Upper lobe of right lung (tissue), 1 donor: ENCODE results near the gene MARK4. TPM values are rescaled to one million over a fixed set of nuclear protein-coding genes. Genes with fewer than 3 reads are reported as not detected.

ENCODE experiments used
- ATAC-seq: fragments of 200-7000 bp; cut with Tn5 transposase; one replicate; pipeline ENCODE4 v1.9.1; 2020; ENCODE audit warnings: mild to moderate bottlenecking, moderate library complexity
- DNase-seq: peaks from one replicate; pipeline ENCODE4 v3.0.0-alpha.2; 2020
- H3K27ac ChIP-seq: fragments of 200-600 bp; one replicate; pipeline ENCODE4 v1.8.0; 2022
- H3K27me3 ChIP-seq: fragments of 200-600 bp; one replicate; pipeline ENCODE4 v1.8.0; 2022; ENCODE audit warnings: mild to moderate bottlenecking
- H3K36me3 ChIP-seq: fragments of 200-600 bp; one replicate; pipeline ENCODE4 v1.8.0; 2022
- H3K4me1 ChIP-seq: fragments of 200-600 bp; one replicate; pipeline ENCODE4 v1.8.0; 2022
- H3K4me3 ChIP-seq: fragments of 200-600 bp; one replicate; pipeline ENCODE4 v1.8.0; 2022; ENCODE audit warnings: mild to moderate bottlenecking
- H3K9me3 ChIP-seq: fragments of 200-600 bp; one replicate; pipeline ENCODE4 v1.8.0; 2022
- intact Hi-C: fragments of 100-400 bp; cut with DNase I; formaldehyde crosslinking; loops from one replicate; pipeline ENCODE4 v1.11.0; 2022
- total RNA-seq: library from RNA; stranded (reverse); fragmentation: NEBNext Ultra II Directional; extraction: Animal tissue kit (Norgen Biotek cat#: 25700); gene quantifications from one replicate; pipeline ENCODE4 v1.2.1, GENCODE V29; 2021
- TF ChIP-seq, protein P1 (sequence below): fragments of 200-600 bp; IDR thresholded peaks from one replicate; pipeline ENCODE4 v1.8.0; 2022; ENCODE audit warnings: antibody characterized with exemption
- donor health status: DM: no; HTN: yes; CAD: no; lungs with severe emphysema.

The MARK4 gene
- total RNA-seq, 1 donor from 2014 or later = 30.0 TPM

- Histone ChIP-seq H3K4me3 (no peak overlapping the region), H3K9me3 (no peaks in the 10 kb centered on the region), H3K36me3 (peaks cover 61% of the 10 kb centered on the region), H3K27ac (no peak overlapping the region), H3K27me3 (no peaks in the 10 kb centered on the region), H3K4me1 (no peaks in the 10 kb centered on the region)
- intact Hi-C loops = no loop called here
- DNase-seq (no peak), ATAC-seq (no peak)
- TF ChIP-seq, protein P1, sequence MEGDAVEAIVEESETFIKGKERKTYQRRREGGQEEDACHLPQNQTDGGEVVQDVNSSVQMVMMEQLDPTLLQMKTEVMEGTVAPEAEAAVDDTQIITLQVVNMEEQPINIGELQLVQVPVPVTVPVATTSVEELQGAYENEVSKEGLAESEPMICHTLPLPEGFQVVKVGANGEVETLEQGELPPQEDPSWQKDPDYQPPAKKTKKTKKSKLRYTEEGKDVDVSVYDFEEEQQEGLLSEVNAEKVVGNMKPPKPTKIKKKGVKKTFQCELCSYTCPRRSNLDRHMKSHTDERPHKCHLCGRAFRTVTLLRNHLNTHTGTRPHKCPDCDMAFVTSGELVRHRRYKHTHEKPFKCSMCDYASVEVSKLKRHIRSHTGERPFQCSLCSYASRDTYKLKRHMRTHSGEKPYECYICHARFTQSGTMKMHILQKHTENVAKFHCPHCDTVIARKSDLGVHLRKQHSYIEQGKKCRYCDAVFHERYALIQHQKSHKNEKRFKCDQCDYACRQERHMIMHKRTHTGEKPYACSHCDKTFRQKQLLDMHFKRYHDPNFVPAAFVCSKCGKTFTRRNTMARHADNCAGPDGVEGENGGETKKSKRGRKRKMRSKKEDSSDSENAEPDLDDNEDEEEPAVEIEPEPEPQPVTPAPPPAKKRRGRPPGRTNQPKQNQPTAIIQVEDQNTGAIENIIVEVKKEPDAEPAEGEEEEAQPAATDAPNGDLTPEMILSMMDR = no peak
Measured at GRCh38 chr19:45276284-45276687, 25.2 kb downstream of the MARK4 start.

DNA sequence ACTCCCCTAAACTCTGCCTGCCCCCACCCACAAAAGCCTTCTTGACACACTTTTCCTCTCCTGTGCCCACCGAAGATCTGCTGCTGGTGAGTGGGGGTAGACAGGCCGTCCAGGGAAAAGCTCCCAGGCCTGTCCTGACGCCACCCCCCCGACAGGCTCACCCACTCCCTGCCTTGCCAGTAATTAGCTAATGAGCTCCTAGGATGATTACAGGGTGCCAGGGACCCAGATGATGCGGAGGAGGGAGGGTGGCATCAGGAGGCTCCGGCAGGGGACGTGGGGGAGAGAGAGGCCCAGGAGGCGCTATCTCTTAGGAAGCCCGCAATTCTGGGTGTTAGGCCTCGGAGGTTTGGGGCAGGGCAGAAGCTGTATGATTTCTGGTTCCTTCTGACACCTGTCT lies 27.0 kb downstream of the MARK4 start:
- Histone ChIP-seq H3K4me1 (no peaks in the 10 kb centered on the region), H3K27ac (no peak overlapping the region), H3K27me3 (no peaks in the 10 kb centered on the region), H3K9me3 (no peaks in the 10 kb centered on the region), H3K36me3 (peaks cover 50% of the 10 kb centered on the region), H3K4me3 (no peak overlapping the region)
- intact Hi-C loops = no loop called here
- ATAC-seq = no peak
- TF ChIP-seq, protein P1 = no peak
- no peak for DNase-seq

DNA sequence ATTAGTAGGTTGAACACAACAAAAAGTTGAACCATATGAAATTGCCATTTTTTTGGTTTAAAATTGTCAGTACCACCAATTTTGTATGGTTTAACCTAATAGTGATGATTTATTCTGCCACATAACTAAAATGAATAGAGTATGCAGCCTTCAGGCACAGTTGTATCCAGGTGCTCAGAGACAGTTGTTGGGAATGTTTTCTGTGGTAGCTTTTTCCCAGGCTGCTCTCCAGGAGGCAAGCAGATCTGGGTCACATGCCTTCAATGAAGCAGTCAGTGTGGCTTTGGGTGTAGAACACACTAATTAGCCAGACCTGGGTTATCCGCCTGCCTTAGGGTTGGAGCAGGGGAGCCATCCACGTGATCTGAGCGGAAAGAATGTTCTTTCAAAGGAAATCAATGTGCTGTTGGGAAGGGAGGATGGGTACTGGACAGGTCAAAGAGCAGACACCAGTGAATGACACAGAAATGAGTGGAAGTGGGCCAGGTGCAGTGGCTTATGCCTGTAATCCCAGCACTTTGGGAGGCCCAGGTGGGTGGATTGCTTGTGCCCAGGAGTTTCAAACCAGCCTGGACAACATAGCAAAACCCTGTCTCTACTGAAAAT lies 28.6 kb downstream of the MARK4 start:
- TF ChIP-seq, protein P1 = no peak
- no peak overlapping the region for H3K27ac ChIP-seq
- H3K4me3 ChIP-seq = no peak overlapping the region
- H3K27me3 ChIP-seq = no peaks in the 10 kb centered on the region
- H3K9me3 ChIP-seq = no peaks in the 10 kb centered on the region
- intact Hi-C loops = no loop called here
- H3K4me1 ChIP-seq = no peaks in the 10 kb centered on the region
- peaks cover 40% of the 10 kb centered on the region for H3K36me3 ChIP-seq
- no peak for DNase-seq
- ATAC-seq = no peak

DNA sequence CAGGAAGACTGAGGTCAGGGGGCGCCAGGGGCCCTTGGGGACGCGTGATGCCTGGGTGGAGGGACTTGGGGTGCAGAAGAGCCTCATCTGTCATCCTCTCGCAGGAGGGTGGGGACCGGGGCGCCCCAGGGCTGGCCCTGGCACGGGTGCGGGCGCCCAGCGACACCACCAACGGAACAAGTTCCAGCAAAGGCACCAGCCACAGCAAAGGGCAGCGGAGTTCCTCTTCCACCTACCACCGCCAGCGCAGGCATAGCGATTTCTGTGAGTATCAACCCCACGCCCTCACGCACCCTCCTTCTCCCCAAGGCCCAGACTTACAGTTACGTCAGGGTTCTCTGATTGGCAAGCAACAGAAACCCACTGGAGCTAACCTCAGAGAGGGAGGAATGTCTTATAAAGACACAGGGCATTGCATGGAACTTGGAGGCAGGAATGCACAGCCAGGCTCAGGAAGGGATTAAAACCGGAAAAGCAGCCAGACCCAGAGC lies 29.4 kb downstream of the MARK4 start:
- H3K9me3 ChIP-seq = no peaks in the 10 kb centered on the region
- no peak overlapping the region for H3K27ac ChIP-seq
- H3K4me3 ChIP-seq = no peak overlapping the region
- peaks cover 33% of the 10 kb centered on the region for H3K36me3 ChIP-seq
- H3K4me1 ChIP-seq = no peaks in the 10 kb centered on the region
- no peaks in the 10 kb centered on the region for H3K27me3 ChIP-seq
- DNase-seq (no peak), ATAC-seq (peak; percentile 48)
- intact Hi-C loops = no loop called here
- TF ChIP-seq, protein P1 = no peak

DNA sequence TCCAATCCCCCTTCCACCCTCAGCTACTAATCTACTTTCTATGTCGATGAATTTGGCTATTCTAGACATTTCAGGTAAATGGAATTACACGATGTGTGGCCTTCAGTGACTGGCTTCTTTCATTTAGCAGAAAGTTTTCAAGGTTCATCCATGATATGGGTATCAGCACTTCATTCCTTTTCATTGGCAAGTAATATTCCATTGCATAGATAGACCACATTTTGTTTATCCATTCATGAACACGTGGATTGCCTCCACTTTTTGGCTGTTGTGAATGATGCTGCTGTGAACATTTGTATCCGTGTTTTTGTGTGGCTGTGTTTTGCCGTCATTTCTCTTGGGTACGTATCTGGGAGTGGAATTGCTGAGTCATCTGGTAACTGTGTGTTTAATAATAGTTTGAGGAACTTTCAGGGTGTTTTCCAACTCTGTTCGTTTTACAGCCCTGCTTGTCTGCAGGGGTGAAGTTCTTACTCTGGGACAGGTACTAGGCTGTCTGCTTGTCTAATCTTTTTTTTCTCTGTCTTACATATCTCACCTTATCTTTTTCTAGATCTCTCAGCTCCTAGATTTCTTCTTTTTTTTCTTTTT lies 32.5 kb downstream of the MARK4 start:
- intact Hi-C loops = no loop called here
- no peak overlapping the region for H3K27ac ChIP-seq
- H3K4me1 ChIP-seq = no peaks in the 10 kb centered on the region
- no peaks in the 10 kb centered on the region for H3K27me3 ChIP-seq
- ATAC-seq (no peak), DNase-seq (no peak)
- TF ChIP-seq, protein P1 = no peak
- no peaks in the 10 kb centered on the region for H3K9me3 ChIP-seq
- H3K36me3 ChIP-seq = peaks cover 38% of the 10 kb centered on the region
- no peak overlapping the region for H3K4me3 ChIP-seq
